Mammary epithelial cell (primary cell): ENCODE data around the gene GBE1.

Source experiments
- CTCF ChIP-seq, 2 donors: IDR thresholded peaks in 1 of 2; conservative IDR thresholded peaks in 1 of 2; 2 replicates each; pipeline ENCODE4 v1.5.1; 2011 to 2012; ENCODE audit warnings: inconsistent platforms in 2 of 2, low read length in 2 of 2, mild to moderate bottlenecking in 2 of 2, control low read depth in 1 of 2, low read depth in 1 of 2; ENCODE audit not compliant: insufficient read depth in 1 of 2; ENCODE audit errors: extremely low read depth in 1 of 2
- EZH2 ChIP-seq: IDR thresholded peaks from 2 replicates; pipeline ENCODE4 v1.6.1; 2012; ENCODE audit warnings: low read length, inconsistent platforms, borderline replicate concordance

GRCh38 chr3:81592101-81592500, 169.3 kb downstream of the GBE1 start:
- TF ChIP-seq CTCF (conservative IDR thresholded peaks at IDR 0.05 in 1 of 2, IDR thresholded peaks at IDR 0.05 in 1 of 2; ENCODE audit: extremely low read depth in 1 of 2, insufficient read depth in 1 of 2, low read depth in 1 of 2, low read length in 2 of 2) (no peak), EZH2 (no peak)
